T-helper 9 cell (primary cell): ENCODE measurements around the gene COQ8A.

Experiments used
- DNase-seq: peaks from one replicate; pipeline ENCODE4 v3.0.0-alpha.2; 2020

COQ8A gene

DNA sequence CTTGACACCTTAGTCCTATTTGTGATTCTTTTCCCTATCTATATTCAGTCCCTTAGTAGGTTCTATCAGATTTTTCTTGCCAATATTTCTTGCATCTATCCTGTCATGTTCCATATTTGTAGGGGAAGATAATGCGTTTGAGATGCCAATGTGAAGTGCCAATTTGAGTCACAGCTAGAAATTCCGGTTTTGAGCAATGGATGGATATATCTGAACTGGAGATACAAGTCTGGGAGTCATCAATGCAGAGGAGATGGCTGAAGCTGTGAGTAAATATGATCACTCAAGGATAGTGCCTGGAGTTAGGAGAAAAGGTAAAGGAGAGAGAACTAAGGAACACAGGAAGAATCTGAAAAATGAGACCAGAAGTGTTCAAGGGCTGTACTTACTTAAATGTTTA, 93.8 kb downstream of the COQ8A start:
- DNase-seq, result no peak

DNA sequence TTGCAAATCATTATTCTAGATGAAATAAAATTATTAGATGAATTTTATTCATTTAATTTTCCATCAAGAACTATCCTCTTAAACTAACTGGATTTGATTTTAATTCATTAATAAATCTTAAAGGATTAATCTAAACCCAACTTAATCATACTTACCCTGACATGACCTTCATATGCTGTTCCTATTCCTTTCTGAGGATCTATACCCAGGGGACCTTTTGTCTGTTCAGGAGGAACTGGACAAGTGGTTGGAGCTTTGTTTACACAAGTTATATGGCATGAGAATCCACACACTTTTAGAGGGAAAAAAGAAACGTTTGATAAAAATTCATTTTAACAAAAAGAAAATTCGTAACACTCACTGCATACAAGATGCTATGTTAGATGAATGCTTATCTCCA, 95.2 kb downstream of the COQ8A start:
- DNase-seq, result no peak

DNA sequence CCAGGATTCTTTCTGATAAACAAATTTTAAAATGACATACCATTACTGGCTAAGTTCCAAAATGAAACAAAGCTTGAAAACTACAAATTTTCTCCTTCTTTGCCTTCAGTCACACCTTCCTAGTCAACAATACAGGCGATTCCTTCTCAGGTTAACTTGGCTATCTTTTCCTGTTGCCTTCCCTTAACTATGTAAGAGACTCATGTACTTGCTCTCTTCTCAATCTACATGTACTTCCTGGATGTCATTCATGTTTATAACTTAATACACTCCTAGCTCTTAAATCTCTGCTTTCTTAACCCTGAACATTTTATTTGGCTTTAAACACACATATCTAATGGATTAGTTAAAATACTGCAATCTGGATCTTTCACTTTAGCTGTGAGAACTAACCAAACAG, 97.0 kb downstream of the COQ8A start:
- DNase-seq, result no peak
